GM21786 (cell line): Measurements from ENCODE around the gene OR2L5.

ENCODE experiments used
- ATAC-seq: cut with Tn5 transposase; IDR thresholded peaks from one replicate; pipeline ENCODE4 v1.9.1; 2021; ENCODE audit not compliant: unreplicated experiment

Gene OR2L5

DNA sequence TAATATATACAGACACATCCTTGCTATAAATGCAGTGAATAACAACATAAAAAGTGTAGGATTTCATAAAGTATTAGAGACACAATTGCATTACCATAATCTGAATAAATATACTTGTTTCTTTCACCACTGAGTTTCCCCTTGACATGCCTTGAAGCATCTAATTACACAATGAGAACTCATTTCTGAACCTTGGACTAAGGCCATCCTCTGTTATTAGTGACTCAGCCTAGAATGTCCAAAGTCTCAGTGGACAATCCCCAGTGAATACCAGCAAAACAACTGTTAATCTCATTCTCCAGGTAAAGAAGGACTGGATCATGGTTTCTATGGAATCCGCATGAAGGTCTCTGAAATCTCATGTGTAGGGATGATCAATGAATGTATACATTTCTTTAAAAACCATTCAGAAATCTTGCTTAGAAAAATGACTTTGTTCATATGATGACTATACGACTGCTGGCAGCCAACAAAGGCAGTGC is at the start of gene OR2L5:
TSS of gene OR2L5 (plus strand) at position 432 of the 482 bp plus-strand sequence. CDS start 8,288 bp downstream, outside the sequence.
- ATAC-seq = no peak

DNA sequence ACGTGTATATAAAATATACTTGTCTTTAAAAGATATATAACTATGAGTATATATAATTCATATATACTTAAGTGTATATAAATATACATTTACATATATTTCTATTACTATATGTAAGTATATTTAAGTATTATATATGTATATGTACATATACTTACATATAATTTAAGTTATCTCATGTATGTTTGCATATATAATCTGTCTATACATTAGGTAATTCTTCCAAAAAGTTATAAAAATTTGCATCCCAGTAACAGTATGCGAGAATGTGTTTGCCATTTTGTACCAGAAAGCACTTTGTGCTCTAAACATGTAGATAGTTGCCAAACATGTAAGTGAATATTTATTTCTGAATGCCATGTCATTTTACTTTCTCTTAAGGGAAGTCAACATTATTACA is 48.5 kb upstream of the OR2L5 start, which contains the start of gene OR2AK2:
TSS of gene OR2AK2 (plus strand) at position 301 of the 400 bp plus-strand sequence. CDS start 144 bp downstream, outside the sequence.
- no peak for ATAC-seq

DNA sequence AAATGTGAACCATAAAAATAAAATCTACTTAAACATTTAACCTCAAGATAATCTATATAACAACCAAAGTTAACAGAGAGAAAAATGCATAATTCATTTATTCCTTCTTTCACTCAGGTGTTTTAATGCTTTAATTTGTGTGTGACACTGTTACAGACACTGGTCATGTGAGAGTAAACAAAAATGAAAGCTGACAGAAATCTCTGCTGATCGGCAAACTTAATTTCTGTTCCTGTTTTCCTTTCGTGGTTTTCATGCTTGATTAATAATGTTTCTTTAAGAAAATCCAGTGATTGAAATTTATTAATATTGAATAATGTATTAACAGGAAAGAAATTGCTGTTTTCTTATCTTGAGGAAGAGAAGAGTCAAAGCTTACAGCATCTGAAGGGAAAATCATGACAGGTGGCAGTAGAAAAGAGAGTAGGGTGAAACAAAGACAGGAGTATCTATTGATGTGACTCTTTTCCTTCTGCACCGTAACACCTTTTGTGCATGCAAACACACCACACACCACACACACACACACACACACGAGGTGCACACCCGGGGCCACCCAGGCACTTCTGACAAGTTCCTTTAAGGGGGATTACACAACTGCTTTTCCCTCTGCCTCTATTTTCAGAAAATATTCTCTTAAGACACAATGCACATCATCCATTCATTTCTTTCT is 46.8 kb upstream of the OR2L5 start:
- peak; percentile 89 for ATAC-seq

- no peak for ATAC-seq
These were observed 20.5 kb upstream of the OR2L5 start for GRCh38 chr1:247992986-247993385.

DNA sequence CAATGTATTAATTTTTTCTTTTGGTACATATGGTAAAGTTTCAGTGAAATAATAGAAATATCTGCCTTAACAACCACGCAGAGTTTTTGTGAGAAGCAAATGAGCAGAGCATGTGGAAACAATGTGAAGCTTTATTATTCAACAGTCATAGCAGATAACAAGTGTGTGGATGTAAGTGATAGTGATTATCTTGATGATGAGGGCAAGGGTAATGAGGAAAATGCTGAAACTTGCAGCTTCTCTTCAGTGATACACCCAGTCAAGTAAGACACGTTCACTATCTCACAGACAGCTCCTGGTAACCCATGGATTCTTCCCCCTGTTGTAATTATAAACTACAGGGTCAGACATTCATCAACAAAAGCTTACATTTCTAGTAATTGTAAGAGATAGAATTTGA is 14.6 kb upstream of the OR2L5 start:
- no peak for ATAC-seq

DNA sequence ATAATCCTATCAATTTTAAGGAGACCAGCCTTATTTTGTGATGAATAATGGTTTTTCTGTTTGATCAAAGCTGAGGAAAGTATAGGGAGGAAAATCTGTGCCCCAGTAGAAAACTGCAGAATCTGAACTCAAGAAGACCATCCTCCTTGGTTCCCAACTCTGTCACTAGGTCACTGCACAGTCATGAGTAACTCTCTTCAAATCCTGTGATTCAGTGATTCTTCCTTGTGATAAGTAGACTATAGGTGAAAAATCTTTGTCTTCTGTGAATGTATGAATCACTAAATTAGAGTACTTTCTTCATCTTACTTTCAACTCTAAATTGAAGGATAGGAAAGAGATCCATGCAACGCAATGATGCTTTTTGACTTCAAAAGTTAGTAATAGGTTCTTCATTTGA is 13.3 kb upstream of the OR2L5 start:
- no peak for ATAC-seq

DNA sequence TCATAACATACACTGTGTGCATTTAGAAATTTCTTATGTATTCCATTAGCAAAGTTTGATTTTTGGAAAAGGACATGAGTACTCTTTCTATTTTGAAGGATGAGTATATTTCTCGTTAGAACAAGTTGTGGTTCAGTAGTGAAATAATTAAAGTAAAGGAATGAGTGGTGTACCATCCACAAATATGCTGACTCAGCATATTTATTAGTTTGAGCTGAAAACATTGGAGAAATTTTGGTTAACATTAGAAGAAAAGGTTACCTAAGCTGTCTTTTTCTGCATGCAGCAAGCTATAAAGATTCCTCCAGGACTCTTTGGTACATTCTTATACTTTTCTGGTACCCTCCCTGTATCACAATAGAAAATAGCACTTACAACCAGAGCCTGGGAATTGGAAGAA is 5.7 kb upstream of the OR2L5 start:
- ATAC-seq = no peak

DNA sequence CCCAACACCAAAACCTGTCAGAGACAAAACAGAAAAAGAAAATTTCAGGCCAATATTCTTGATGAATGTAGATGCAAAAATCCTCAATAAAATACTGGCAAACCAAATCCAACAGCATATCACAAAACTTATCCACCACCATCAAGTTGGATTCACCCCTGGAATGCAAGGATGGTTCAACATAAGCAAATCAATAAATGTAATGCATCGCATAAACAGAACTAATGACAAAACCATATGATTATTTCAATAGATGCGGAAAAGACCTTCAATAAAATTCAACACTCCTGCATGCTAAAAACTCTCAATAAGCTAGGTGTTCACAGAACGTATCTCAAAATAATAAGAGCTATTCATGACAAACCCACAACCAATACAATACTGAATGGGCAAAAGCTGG is 3.8 kb upstream of the OR2L5 start:
- no peak for ATAC-seq

- ATAC-seq = no peak
These were observed 2.3 kb downstream of the OR2L5 start for GRCh38 chr1:248015803-248016202.

DNA sequence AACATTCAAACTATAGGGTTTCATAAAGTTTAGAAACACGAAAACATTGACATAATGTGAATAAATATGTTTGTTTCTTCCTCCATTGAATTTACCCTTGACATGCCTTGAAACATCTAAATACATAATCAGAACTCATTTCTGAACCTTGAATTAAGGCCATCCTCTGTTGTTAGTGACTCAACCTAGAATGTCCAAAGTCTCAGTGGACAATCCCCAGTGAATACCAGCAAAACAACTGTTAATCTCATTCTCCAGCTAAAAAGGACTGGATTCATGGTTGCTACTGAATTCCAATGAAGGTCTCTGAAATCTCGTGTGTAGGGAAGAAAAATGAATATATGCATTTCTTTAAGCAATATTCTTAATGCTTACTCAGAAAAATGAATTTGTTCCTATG is 16.3 kb downstream of the OR2L5 start, which contains the start of gene OR2L2:
TSS of gene OR2L2 (plus strand) at position 301 of the 400 bp plus-strand sequence. CDS start 8,198 bp downstream, outside the sequence.
- no peak for ATAC-seq

GRCh38 chr1:248045209-248045608 is 31.7 kb downstream of the OR2L5 start:
- ATAC-seq = peak; percentile 45

GRCh38 chr1:248046536-248046935 is 33.1 kb downstream of the OR2L5 start, which contains the start of gene OR2L3:
Gene OR2L3, plus strand, starts transcription at chr1:248046836. Its CDS starts 13,846 bp downstream, at chr1:248060682.
- ATAC-seq = no peak

DNA sequence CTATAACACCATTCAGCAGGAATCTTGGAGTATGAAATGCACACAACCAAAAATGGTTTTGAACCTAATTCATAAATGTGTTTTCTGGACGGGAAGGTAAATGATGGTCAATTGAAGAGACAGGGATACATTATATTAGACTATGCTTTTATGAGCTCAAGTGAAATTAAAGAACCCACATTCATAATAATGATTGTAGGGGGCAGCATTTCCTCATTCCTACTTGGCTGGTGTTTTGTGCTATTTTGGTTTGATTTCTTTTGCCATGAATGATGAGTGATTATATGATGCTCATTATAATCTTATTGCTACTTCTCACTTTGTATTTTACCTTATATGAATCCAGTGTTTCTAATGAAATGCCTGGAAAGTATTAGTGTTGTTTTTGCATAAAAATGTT is 33.5 kb downstream of the OR2L5 start:
- ATAC-seq = no peak

- ATAC-seq = no peak
These were observed 41.2 kb downstream of the OR2L5 start for GRCh38 chr1:248054671-248055070.

DNA sequence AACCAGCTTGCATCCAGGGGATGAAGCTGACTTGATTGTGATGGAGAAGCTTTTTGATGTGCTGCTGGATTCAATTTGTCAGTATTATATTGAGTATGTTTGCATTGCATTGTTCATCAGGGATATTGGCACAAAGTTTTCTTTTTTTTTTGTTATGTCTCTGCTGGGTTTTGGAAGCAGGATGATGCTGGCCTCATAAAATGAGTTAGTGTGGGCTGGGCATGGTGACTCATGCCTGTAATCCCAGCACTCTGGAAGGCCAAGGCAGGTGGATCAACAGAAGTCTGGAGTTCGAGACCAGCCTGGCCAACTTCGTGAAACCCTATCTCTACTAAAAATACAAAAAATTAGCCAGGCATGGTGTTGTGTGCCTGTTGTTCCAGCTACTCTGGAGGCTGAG is 41.8 kb downstream of the OR2L5 start:
- ATAC-seq = no peak

GRCh38 chr1:248065071-248065470 is 51.6 kb downstream of the OR2L5 start:
- no peak for ATAC-seq

DNA sequence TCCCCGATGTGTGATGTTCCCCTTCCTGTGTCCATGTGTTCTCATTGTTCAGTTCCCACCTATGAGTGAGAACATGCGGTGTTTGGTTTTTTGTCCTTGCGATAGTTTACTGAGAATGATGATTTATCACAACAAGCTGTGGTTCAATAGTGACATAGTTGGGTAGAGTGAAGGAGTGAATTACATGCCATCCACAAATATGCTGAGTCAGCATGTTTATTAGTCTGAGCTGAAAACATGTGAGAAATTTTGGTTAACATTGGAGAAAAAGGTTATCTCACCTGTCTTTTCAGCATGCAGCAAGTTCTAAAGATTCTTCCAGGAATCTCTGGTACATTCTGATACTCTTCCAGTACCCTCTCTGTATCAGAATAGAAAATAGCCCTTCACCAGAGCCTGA is 52.1 kb downstream of the OR2L5 start:
- ATAC-seq = no peak
